ENCODE data around the gene DTNB.
"Not testable (repeated sequence)": the region's sequence is repeated elsewhere in the genome, so short reads cannot be mapped to it uniquely, and the experiment has no call there.

DTNB gene

GRCh38 chr2:25535411-25536289 is 137.7 kb downstream of the DTNB start:
- not testable (repeated sequence) for DNase-seq

GRCh38 chr2:25534937-25535336 is 138.4 kb downstream of the DTNB start:
- DNase-seq = not testable (repeated sequence)

GRCh38 chr2:25534455-25534854 is 138.9 kb downstream of the DTNB start:
- no peak for DNase-seq

- not testable (repeated sequence) for DNase-seq
Observed at GRCh38 chr2:25533771-25534170, 139.6 kb downstream of the DTNB start.

- no peak for DNase-seq
Observed at GRCh38 chr2:25532521-25532920, 140.9 kb downstream of the DTNB start.

GRCh38 chr2:25529034-25529433 is 144.3 kb downstream of the DTNB start:
- DNase-seq = no peak

GRCh38 chr2:25528173-25528572 is 145.2 kb downstream of the DTNB start:
- no peak for DNase-seq

- DNase-seq = no peak
Observed at GRCh38 chr2:25524507-25524906, 148.9 kb downstream of the DTNB start.

- no peak for DNase-seq
Observed at GRCh38 chr2:25523060-25523459, 150.3 kb downstream of the DTNB start.

GRCh38 chr2:25521665-25522387 is 151.6 kb downstream of the DTNB start:
- DNase-seq = peak; percentile 61

- no peak for DNase-seq
Observed at GRCh38 chr2:25521126-25521525, 152.3 kb downstream of the DTNB start.

GRCh38 chr2:25517701-25518100 is 155.7 kb downstream of the DTNB start:
- DNase-seq = no peak

- no peak for DNase-seq
Observed at GRCh38 chr2:25514043-25514637, 159.2 kb downstream of the DTNB start.

- DNase-seq = no peak
Observed at GRCh38 chr2:25512707-25513106, 160.7 kb downstream of the DTNB start.

GRCh38 chr2:25506226-25506625 is 167.2 kb downstream of the DTNB start:
- no peak for DNase-seq

GRCh38 chr2:25505622-25506021 is 167.8 kb downstream of the DTNB start:
- DNase-seq = no peak

GRCh38 chr2:25505182-25505581 is 168.2 kb downstream of the DTNB start:
- DNase-seq = no peak

GRCh38 chr2:25504266-25504665 is 169.1 kb downstream of the DTNB start:
- DNase-seq = no peak

- DNase-seq = no peak
Observed at GRCh38 chr2:25499157-25499556, 174.2 kb downstream of the DTNB start.

GRCh38 chr2:25497918-25498407 is 175.4 kb downstream of the DTNB start:
- DNase-seq = no peak

- DNase-seq = no peak
Observed at GRCh38 chr2:25497229-25497917, 176.0 kb downstream of the DTNB start.

GRCh38 chr2:25494616-25495015 is 178.8 kb downstream of the DTNB start:
- DNase-seq = no peak

- DNase-seq = no peak
Observed at GRCh38 chr2:25493207-25493606, 180.2 kb downstream of the DTNB start.

Data from NCI-H748 treated with DMSO at 0.1 percent for 48 hours (cell line).